ENCODE results near the gene BOC.

Gene BOC

DNA sequence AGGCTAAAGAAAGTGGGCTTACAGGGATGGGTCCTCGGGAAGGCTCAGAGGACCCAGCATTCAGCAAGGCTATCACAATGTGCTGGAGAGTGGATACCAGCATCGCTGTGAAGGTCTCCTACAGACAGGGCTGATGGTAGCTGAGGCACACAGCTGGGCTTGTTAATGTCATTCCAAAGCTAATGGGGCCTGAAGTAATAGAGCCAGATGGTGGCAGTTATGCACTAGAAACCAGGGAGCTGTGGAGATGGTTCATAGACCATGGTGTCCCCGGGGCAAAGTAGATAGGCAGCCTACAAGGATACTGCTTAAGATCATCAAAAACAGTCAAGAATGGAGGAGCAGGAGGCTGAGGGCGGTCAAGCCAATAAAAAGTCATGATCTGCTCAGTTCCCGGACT is 24.8 kb upstream of the BOC start:
- DNase-seq: peak; percentile 32 to 78

DNA sequence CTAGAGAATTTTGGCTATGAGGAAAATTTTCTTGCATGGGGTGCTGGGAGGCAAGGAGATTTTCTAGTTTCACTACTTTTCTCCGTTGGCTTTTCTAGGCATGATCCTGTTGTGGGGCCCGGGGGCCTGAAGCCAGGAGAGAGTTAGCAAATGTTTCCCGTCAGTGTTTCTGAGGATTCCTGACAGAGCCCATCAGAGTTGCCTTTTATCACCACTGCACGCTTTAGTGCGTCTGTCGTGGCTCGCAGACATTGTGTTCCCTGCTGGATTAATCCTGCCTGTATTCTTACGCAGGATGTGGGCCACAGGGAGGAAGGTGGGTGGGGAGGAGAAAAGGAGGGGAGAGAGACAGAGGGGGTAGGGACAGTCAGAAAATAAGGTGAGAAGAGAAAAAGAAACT is 18.1 kb upstream of the BOC start:
- DNase-seq: no peak

DNA sequence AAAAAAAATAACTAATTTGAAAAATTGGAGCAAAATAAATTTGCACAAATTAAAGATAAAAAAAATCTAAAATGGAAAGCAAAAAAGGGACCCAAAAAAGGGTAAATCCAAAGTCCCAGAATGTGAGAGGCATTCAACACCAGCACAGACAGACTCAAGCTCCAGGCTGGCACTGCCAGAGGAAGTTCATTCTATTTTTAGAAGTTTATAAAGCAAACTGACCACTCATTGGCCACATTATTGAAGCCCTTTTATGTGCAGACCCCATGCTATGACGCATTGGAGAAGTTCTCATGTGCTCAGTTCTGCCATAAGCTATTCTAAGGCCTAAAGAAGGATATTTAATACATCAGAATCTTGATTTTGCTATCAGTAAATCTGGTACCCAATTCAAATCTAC is 17.6 kb upstream of the BOC start:
- DNase-seq: no peak

GRCh38 chr3:113194823-113195401 is 16.4 kb upstream of the BOC start:
- peak; percentile 85 to 91 for DNase-seq

GRCh38 chr3:113200351-113200750 is 11.0 kb upstream of the BOC start:
- DNase-seq: no peak

DNA sequence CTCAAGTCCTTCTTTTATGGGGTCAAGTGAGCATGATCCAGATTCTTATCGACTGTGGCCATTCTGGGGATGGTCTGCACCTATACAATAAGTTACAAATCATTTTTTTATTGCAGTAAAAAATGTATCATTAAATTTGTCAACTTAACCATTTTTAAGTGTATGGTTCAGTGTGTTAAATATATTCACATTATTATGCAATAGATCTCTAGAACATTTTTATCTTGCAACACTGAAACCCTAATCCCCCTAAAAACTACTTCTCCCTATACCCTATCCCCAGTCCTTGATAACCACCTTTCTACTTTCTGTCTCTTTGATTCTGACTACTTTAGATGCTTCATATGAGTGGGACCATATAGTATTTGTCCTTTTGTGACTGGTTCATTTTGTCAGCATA is 10.4 kb upstream of the BOC start:
- DNase-seq: no peak

DNA sequence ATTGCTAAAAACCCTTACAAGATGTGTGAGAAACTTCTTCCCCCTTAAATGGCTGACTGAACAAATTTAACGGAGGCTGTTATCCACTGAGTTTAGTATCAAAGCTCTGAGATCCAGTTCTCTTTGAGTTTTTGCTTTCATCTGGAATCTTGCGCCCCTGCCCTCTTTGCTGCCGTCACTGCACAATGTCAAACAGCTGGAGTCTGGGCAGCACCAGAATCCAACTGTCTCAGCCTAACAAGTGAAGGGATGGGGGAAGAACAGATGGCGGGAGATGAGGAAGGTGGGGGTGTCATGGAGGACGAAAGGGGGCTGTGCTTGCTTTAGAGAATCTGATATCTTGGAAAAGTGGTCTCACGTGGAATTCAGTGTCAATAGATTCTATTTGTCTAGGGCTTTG is 7.0 kb upstream of the BOC start:
- no peak for DNase-seq

- no peak for DNase-seq
Measured at GRCh38 chr3:113205481-113205880, 5.9 kb upstream of the BOC start.

- peak in 1 of 2 experiments; percentile 59 for DNase-seq
Measured at GRCh38 chr3:113210604-113211329, 590 bp upstream of the BOC start.

- DNase-seq: no peak
Measured at GRCh38 chr3:113212150-113212843, 940 bp downstream of the BOC start.

DNA sequence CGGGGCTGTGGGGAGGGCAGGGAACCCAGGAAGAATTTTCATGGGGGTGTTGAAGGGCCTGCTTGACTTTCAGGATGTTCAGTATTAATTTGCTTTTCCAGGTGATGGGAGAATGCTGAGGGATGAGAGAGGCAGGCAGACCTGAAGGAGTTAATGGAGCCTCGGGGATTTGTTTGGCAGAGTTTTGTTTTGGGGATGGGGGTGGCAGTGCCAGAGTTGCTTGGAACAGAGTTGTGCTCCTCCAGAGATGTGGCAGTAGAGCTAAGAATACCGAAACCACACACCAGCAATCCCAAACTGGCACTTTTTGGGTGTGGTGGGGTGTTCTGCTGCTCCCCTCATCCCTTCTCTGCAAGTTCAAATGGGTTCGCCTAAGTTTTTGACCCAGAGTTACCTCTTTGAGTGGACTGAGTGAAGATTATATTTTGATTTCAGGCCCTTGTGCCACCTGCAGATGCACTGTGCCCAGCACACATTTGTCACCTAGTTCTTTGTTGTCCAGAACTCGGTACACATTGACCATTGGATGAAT is 1.6 kb downstream of the BOC start:
- no peak for DNase-seq

- DNase-seq: peak in 1 of 2 experiments; percentile 65
Measured at GRCh38 chr3:113213896-113214587, 2.7 kb downstream of the BOC start.

DNA sequence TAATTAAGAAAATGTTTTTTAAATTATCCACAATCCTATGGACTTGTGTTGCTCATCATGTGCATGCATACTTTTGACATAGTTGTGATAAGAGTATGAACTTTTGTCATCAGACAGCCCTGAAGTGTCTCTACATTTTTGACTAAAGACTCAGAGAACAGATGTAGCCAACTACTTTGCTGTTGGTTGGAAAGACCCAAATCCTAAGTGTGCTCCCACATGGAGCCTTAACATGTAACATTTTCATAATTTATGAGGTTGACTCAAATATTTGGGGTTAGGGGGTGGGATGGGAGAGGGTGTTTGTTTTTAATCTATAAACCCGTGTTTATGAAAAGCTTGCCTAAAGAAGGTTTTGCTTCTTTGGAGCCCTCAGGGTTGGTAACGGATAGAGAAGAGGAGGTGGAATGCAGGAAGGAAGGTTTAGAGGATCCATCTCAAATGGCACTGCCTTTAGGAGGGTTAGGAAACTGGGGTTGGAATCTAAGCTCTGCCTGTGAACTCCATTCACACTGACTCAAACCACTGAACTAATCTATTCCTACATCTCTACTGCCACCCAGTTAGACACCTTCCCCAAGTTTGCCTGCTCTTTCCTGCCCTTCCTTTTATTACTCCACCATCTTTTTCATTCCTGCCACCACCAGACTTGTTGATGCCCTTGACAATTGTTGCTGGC is 3.7 kb downstream of the BOC start:
- no peak for DNase-seq

- no peak for DNase-seq
Measured at GRCh38 chr3:113216393-113216792, 5.0 kb downstream of the BOC start.

DNA sequence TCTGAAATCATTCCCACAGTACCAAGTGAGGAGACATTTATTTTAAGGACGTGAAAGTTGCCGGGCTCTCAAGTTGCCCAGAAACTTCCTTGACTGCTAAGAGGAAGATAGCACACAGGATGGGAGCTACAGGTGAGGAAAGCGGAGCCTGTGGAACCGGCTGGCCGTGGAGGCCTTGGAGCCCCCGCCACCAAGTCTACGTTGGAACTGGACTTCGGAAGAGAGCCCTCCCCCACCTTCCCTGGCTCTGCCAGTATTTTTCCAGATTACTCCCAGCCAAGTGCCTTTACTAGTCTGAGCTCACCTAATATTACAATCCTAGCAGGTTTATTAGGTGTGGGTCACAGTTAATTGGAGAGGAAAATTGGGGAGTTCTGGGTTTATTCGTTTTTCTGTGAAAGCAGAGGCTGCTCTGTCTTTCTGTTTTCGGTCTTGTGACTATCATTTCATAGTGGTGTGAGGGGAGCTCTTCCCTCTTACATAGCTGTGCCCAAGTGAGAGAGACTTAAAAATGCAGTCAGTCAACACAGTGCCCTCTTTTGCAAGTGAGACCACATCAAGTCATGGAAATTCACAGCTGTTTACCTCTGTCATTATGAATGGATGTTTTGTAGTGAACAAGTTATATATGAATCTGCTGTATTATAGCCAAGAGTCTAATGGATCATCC is 6.8 kb downstream of the BOC start:
- DNase-seq: no peak

DNA sequence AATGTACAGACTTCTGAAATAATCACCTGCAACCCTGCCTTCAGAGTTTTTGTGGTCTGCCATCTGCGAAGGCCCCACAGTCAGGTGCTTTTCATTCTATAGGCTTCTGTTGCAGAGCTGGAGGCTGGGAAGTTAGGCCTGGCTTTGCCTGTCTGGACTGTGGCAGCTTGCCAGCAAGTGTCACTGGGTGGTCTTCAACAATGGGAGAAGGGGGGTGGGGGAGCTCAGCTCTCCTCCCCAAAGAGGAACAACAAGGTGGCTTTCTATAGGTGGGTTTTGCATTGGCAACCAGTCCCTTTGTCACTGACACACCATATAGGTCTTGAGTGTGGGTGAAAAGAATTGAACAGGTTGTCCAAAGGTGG is 7.3 kb downstream of the BOC start:
- DNase-seq: no peak

DNA sequence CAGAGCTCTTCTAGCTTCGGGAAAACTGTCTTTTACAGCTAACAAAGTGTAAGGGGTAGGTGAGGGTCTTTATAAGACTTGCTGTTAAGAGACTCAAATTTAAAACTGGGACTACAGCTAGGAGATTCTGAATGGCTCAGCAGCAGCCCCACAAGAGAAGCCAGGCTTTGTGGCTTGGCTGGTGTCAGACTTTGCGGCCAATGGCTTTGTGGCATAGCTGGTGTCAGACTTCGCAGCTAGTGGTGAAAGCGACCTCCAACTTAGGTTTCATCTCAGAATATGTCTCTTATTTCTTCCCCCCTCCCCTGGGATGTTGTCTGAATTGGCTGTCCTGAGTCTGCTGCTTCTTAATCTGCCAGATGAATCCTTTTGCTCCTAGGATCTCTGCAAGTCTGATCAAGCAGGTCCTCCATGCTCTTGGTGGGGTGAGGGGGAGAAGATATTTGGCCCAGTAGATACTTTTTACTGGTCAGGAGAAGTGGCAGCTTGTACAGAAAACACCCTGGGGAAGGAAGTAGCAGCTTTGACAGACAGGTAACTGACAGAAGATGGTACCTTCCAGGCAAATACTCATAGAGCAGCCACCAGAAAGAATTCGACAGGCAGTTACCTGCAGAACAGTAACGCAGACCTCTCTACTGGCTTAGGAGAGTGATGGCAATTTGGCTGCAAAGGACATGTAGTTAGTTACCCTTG is 8.4 kb downstream of the BOC start:
- no peak for DNase-seq

- DNase-seq: no peak
Measured at GRCh38 chr3:113220721-113221120, 9.4 kb downstream of the BOC start.

GRCh38 chr3:113221721-113222257 is 10.4 kb downstream of the BOC start:
- DNase-seq: no peak

- no peak for DNase-seq
Measured at GRCh38 chr3:113222451-113223086, 11.2 kb downstream of the BOC start.
